Glomerular visceral epithelial cell (primary cell): Measurements from ENCODE around the gene ZNF335.
A peak's percentile ranks its signal among the peaks of the same experiment; 100 is the strongest.

Experiments used
- DNase-seq: peaks from one replicate; pipeline ENCODE4 v3.0.0-alpha.2; 2016; ENCODE audit errors: extremely low spot score

Gene ZNF335, protein sequence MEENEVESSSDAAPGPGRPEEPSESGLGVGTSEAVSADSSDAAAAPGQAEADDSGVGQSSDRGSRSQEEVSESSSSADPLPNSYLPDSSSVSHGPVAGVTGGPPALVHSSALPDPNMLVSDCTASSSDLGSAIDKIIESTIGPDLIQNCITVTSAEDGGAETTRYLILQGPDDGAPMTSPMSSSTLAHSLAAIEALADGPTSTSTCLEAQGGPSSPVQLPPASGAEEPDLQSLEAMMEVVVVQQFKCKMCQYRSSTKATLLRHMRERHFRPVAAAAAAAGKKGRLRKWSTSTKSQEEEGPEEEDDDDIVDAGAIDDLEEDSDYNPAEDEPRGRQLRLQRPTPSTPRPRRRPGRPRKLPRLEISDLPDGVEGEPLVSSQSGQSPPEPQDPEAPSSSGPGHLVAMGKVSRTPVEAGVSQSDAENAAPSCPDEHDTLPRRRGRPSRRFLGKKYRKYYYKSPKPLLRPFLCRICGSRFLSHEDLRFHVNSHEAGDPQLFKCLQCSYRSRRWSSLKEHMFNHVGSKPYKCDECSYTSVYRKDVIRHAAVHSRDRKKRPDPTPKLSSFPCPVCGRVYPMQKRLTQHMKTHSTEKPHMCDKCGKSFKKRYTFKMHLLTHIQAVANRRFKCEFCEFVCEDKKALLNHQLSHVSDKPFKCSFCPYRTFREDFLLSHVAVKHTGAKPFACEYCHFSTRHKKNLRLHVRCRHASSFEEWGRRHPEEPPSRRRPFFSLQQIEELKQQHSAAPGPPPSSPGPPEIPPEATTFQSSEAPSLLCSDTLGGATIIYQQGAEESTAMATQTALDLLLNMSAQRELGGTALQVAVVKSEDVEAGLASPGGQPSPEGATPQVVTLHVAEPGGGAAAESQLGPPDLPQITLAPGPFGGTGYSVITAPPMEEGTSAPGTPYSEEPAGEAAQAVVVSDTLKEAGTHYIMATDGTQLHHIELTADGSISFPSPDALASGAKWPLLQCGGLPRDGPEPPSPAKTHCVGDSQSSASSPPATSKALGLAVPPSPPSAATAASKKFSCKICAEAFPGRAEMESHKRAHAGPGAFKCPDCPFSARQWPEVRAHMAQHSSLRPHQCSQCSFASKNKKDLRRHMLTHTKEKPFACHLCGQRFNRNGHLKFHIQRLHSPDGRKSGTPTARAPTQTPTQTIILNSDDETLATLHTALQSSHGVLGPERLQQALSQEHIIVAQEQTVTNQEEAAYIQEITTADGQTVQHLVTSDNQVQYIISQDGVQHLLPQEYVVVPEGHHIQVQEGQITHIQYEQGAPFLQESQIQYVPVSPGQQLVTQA (N-terminal part only)

GRCh38 chr20:45971675-45972499 is at the start of gene ZNF335:
Gene ZNF335, minus strand, starts transcription at chr20:45972203. Its CDS starts 793 bp downstream, at chr20:45971410.
- DNase-seq, result peak; percentile 98

DNA sequence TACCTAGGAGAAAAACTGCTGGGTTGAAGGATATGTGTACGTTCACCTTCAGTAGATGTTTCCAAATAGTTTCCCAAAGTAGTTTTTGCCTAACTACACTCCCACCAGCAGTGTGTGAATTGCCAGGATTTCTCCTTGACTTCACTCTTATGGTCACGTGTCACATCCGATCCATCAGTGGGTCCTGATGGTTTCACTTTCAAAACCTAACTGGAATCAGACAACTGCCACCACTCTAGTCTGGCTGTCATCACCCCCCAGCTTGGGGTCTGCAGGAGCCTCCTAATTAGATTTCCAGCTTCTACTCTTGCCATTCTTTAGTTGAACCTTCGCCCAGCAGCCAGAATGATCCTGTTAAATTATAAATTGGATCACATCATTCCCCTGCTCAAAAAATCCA is 48.6 kb upstream of the ZNF335 start:
- DNase-seq, result no peak

DNA sequence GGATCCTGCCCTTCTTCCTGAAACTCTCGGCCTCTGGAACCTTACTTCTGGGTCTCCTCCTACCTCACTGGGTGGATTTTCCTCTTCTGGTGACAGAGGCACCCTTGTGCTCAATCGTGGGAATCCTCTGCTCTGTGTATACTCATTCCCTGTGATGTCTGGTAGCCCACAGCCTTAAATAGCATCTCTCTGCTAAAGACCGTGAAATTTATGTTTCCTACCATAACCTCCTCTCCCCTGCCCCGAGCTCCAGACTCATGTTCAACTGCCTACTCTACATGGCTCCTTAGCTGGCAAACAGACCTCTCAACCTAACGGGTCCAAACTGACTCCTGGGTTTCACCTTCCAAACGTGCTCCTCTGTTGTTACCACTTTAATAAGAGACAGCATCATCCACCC is 46.6 kb upstream of the ZNF335 start:
- no peak for DNase-seq

DNA sequence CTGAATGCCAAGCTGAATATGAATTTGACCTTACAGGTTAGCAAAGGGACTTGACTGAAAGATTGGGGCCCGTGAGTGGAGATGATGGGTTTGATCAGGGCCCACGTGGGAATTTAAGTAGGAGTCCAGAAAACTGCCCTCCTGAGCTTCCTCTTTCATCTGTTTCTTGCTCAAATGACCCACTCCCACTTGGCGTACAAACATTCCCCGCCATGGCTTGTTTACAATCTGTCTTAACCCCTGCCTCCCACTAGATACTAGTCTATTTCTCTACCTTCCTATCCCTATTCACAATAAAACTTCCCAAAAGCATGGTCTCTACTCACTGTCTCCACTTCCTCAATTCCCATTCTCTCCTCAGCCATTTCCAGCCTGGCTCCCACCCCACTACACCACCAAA is 46.1 kb upstream of the ZNF335 start:
- DNase-seq, result no peak

- DNase-seq, result no peak
These were observed 45.3 kb upstream of the ZNF335 start for GRCh38 chr20:46017272-46017671.

DNA sequence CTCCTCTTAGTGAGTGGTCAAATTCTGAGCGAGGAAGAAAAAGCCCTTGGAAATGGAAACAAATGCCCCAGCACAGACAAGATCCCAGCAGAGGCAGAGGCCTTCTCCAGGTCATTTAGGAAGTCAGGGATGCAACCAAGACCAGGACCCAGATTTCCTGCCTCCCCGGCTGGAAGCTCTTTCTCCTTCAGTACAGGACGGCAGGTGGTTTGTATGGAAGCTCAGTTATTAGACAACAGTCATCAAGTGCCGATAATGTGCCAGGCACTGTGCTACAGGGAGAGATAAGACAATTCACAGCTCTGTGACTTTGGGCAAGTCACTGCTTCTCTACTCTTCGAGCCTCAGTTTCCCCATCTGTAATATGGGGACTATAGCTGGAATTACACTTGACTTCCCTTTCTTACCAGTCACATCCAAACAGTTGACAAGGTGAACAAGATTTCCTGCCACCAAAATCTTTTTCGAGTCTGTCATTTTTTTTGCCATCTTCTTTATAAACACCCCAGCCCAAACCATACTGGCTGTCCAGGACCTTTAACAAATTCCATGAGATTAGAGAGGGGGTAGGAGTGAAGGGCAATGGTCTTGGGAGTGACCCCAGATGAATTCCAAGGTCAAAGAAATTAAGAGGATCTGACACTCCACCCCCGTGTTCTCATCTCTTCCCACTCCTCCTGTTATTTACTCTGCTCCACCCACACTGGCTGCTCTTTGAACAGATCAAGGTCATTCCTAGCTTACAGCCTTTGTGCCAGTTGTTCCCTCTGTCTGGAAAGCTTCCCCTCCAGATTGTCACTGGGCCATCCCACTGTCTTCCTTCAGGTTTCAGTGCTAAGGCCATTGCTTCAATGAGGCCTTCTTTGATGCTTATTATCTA is 42.8 kb upstream of the ZNF335 start:
- DNase-seq, result no peak

DNA sequence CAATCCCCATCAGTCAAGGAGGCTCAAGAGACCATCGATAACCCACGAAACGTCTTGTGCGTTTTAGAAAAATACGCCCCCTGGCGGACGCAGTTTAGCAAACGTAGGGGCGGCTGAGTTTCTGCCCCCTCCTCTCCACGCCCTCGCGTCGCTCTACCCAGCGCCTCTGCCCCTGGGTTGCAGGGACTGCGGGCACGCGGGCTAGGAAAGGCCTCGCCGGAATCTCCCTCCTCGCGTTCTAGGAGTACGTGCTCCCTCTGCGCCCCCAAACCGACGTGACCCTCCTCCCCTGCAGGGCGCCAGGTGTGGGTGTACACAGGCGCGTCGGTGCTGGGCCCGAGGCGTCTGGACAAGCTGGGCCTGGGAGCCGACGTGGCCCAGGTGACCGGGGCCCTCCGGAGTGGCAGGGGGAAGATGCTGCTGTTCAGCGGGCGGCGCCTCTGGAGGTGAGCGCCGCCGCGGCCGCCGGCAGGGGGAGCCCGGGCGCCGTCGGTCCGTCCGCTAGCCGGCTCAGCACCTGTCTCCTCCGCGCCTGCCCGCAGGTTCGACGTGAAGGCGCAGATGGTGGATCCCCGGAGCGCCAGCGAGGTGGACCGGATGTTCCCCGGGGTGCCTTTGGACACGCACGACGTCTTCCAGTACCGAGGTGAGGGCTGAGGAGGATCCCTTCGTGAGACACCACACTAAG is 42.0 kb upstream of the ZNF335 start:
- DNase-seq, result peak; percentile 73

GRCh38 chr20:46013322-46013828 is 41.4 kb upstream of the ZNF335 start:
- no peak for DNase-seq

DNA sequence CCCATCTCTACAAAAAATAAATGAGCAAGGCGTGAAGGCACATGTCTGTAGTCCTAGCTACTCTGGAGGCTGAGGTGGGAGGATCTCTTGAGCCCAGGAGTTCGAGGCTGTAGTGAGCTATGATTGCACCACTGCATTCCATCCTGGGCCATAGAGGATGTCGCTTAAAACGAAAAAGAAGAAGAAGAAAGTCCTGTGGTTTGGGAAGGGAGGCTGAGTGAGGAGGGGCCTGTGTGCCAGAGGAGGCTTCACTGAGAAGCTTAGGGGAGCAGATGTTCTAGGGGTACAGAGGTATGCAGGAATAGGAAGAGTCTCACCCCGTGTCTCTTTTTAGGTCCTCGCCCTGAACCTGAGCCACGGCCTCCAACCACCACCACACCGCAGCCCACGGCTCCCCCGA is 40.9 kb upstream of the ZNF335 start:
- DNase-seq, result no peak

GRCh38 chr20:46011631-46012482 is 39.9 kb upstream of the ZNF335 start:
- DNase-seq, result peak; percentile 40

GRCh38 chr20:46010491-46011391 is 38.7 kb upstream of the ZNF335 start:
- DNase-seq, result no peak

- DNase-seq, result no peak
These were observed 37.8 kb upstream of the ZNF335 start for GRCh38 chr20:46009816-46010215.

GRCh38 chr20:46007671-46008070 is 35.7 kb upstream of the ZNF335 start:
- DNase-seq, result no peak

GRCh38 chr20:46006964-46007363 is 35.0 kb upstream of the ZNF335 start:
- no peak for DNase-seq

- no peak for DNase-seq
These were observed 34.2 kb upstream of the ZNF335 start for GRCh38 chr20:46006022-46006705.

- no peak for DNase-seq
These were observed 33.0 kb upstream of the ZNF335 start for GRCh38 chr20:46004889-46005473.
